MCF 10A (cell line): ENCODE results near the gene FNTB. TPM values are rescaled to one million over a fixed set of nuclear protein-coding genes. Genes with fewer than 3 reads are reported as not detected.

Source experiments
- BruUV-seq: library from RNA; stranded (reverse); fragments of 400-500 nt; replicated peaks from 2 replicates; lab custom pipeline; 2021; lab: Mats Ljungman, UMichigan
- CTCF ChIA-PET: fragments of 300-600 bp; sonication (Branson Sonifier 250); formaldehyde crosslinking; extraction: SDS; loops from one replicate; lab custom pipeline; 2021; ENCODE audit warnings: antibody characterized with exemption, inconsistent platforms; lab: Yijun Ruan, JAX
- POLR2A ChIA-PET: fragments of 300-600, 350-650 bp; sonication (Branson Sonifier 250); formaldehyde crosslinking; extraction: SDS; loops from one replicate; lab custom pipeline; 2020; ENCODE audit warnings: antibody characterized with exemption, inconsistent platforms; lab: Yijun Ruan, JAX
- DNase-seq: peaks from one replicate; pipeline ENCODE4 v3.0.0-alpha.2; 2018; ENCODE audit not compliant: unreplicated experiment
- H3K27ac Mint-ChIP-seq: one replicate; pipeline ENCODE4 v1.8.0; 2022; ENCODE audit warnings: mild to moderate bottlenecking, low read depth, mixed read lengths; ENCODE audit not compliant: unreplicated experiment
- H3K27me3 Mint-ChIP-seq: one replicate; pipeline ENCODE4 v1.8.0; 2022; ENCODE audit warnings: mixed read lengths; ENCODE audit not compliant: insufficient read depth, unreplicated experiment
- H3K36me3 Mint-ChIP-seq: one replicate; pipeline ENCODE4 v1.8.0; 2022; ENCODE audit warnings: mild to moderate bottlenecking, moderate library complexity, mixed read lengths; ENCODE audit not compliant: insufficient read depth, unreplicated experiment
- H3K4me1 Mint-ChIP-seq: one replicate; pipeline ENCODE4 v1.8.0; 2022; ENCODE audit warnings: mixed read lengths; ENCODE audit not compliant: insufficient read depth, unreplicated experiment
- H3K4me3 Mint-ChIP-seq: one replicate; pipeline ENCODE4 v1.8.0; 2022; ENCODE audit warnings: mild to moderate bottlenecking, moderate library complexity, mixed read lengths; ENCODE audit not compliant: unreplicated experiment
- H3K9me3 Mint-ChIP-seq: one replicate; pipeline ENCODE4 v1.8.0; 2022; ENCODE audit warnings: mixed read lengths; ENCODE audit not compliant: unreplicated experiment
- CTCF ChIP-seq: fragments of 200-600 bp; IDR thresholded peaks from one replicate; pipeline ENCODE4 v1.8.0; 2022; ENCODE audit warnings: antibody characterized with exemption, mild to moderate bottlenecking; ENCODE audit not compliant: unreplicated experiment
- intact Hi-C: fragments of 100-400 bp; cut with micrococcal nuclease; formaldehyde crosslinking; loops from 2 replicates; pipeline ENCODE4 v1.14.1; 2022
- total RNA-seq: library from RNA; stranded (reverse); gene quantifications from 2 replicates; pipeline ENCODE4 v1.2.3, GENCODE V29; 2022

Gene FNTB
- total RNA-seq, 1 experiment from 2014 or later: 12.2 TPM

DNA sequence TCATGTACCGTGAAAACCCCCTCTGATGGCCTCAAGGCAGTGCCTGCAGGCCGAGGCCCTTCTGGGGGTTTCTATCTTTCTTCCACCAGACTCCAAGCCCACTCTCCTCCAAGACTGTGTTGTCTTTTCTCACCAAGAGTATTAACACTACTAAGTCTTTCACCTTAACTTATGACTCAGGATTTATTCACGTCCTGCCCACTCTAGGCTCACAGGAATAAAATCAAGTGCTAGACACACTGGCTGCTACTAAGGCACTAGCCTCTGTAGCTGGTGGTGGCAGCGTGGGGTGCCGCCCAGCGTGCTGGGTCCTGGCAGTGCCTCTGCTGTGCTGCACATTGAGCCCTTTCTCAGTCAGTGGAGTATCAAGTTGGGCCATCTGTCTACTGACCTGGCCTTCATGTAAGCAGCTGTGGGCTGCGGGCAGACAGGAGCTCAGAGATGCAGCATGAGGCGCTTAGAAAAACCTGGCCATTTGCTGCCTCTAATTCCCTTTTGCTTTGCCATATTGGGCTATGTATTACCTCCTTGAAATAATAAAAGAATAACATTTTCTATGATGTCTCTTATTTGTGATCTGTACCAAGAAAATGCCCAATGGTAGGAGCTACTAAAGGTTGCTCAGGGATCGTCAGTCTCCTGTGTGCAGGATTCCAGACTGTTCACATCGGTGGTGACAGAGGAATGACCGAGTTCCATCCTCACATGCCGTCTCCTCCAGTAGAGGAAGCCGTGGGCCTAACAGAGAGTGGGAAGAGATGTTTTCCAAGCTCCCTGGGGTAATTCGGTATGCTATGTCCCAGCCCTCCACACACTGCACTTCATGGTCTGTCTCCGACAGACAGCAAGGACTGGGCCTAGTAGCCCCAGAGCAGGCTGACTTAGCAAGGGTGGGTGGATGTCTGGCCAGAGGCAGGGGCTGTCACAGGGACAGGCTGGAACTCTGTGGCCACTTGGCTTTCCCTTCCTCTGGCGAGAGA, 75.7 kb downstream of the FNTB start:
- ChIA-PET CTCF (interaction anchor here (0.7 kb wide), 1 partner anchor 334 kb away, joined by 4 read pairs; no protein-coding TSS in a partner anchor), POLR2A (interaction anchor here (1.1 kb wide), 1 partner anchor 40 kb away, joined by 4 read pairs; the partner anchor contains the start of gene MAX)
- Mint-ChIP-seq H3K36me3 (peaks cover 36% of the 10 kb centered on the region), H3K4me3 (no peak overlapping the region), H3K27me3 (no peaks in the 10 kb centered on the region), H3K27ac (peak overlapping the region; percentile 66), H3K4me1 (no peaks in the 10 kb centered on the region), H3K9me3 (no peaks in the 10 kb centered on the region)
- TF ChIP-seq CTCF: no peak
- intact Hi-C loops: no loop called here
- DNase-seq: no peak
- BruUV-seq: no TSS peak

- no TSS peak for BruUV-seq
- ChIA-PET CTCF (no interaction called here), POLR2A (no interaction called here)
- Mint-ChIP-seq H3K27ac (no peak overlapping the region), H3K36me3 (peaks cover 30% of the 10 kb centered on the region), H3K9me3 (no peaks in the 10 kb centered on the region), H3K27me3 (no peaks in the 10 kb centered on the region), H3K4me3 (no peak overlapping the region), H3K4me1 (no peaks in the 10 kb centered on the region)
- DNase-seq: no peak
- no peak for TF ChIP-seq CTCF
- intact Hi-C loops: no loop called here
Observed at GRCh38 chr14:65065719-65066118, 79.0 kb downstream of the FNTB start.

- CTCF ChIA-PET: no interaction called here
- DNase-seq: no peak
- Mint-ChIP-seq H3K9me3 (no peaks in the 10 kb centered on the region), H3K36me3 (peaks cover 42% of the 10 kb centered on the region), H3K27me3 (no peaks in the 10 kb centered on the region), H3K27ac (no peak overlapping the region), H3K4me1 (no peaks in the 10 kb centered on the region), H3K4me3 (no peak overlapping the region)
- no TSS peak for BruUV-seq
- intact Hi-C loops: no loop called here
- no peak for TF ChIP-seq CTCF
- POLR2A ChIA-PET: no interaction called here
Observed at GRCh38 chr14:65069874-65070413, 83.2 kb downstream of the FNTB start.

GRCh38 chr14:65070471-65070976, 83.8 kb downstream of the FNTB start:
- ChIA-PET CTCF (no interaction called here), POLR2A (no interaction called here)
- intact Hi-C loops: no loop called here
- Mint-ChIP-seq H3K4me1 (no peaks in the 10 kb centered on the region), H3K9me3 (no peaks in the 10 kb centered on the region), H3K27me3 (no peaks in the 10 kb centered on the region), H3K27ac (no peak overlapping the region), H3K4me3 (no peak overlapping the region), H3K36me3 (peaks cover 44% of the 10 kb centered on the region)
- BruUV-seq: no TSS peak
- DNase-seq: no peak
- no peak for TF ChIP-seq CTCF
